Measurements from ENCODE around the gene EIF4ENIF1. TPM values are rescaled to one million over a fixed set of nuclear protein-coding genes. Genes with fewer than 3 reads are reported as not detected.
A peak's percentile ranks its signal among the peaks of the same experiment; 100 is the strongest.
"Not testable (repeated sequence)": the region's sequence is repeated elsewhere in the genome, so short reads cannot be mapped to it uniquely, and the experiment has no call there.

The EIF4ENIF1 gene
- total and polyA plus RNA-seq, 4 donors: 12.6 to 34.9 (median 22.7) TPM

- peak; percentile 63 to 80 for DNase-seq
- no peaks in the 10 kb centered on the region for H3K4me1 ChIP-seq (ENCODE audit: control insufficient read depth in 1 of 2, insufficient read depth in 2 of 2, low read length in 2 of 2)
Measured at GRCh38 chr22:31488988-31489617, 539 bp downstream of the EIF4ENIF1 start.

DNA sequence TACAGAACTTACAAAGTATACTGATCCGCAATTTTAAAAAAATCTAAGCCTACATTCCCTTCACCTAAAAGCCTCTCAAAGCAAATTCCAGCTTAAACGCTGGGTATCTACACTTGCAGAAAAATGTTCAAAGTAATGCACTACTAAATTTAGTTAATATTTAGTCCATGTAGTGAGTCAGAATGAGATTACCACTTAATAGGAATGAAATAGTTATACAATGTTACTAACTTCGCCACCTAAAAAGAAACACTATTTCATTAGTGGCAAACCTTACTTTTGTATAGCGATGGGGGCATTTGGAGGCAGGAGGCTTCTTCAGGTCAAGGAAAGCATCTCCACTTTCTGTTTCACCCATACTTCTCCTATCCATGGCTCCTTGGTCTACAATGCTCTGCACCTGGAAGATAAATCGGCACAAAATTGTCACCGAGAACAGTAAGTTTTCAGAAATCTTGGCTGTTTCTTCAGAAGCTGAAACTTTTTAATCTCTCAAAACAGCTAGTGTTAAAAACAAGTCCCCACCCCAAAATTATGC, 1.2 kb downstream of the EIF4ENIF1 start:
- Histone ChIP-seq H3K4me1 (ENCODE audit: control insufficient read depth in 1 of 2, insufficient read depth in 2 of 2, low read length in 2 of 2) (no peaks in the 10 kb centered on the region), H3K4me3 (ENCODE audit: low read length in 2 of 2) (peak overlapping the region in 1 of 2 donors; percentile 90), H3K36me3 (ENCODE audit: control insufficient read depth in 1 of 2, insufficient read depth in 2 of 2, low read length in 1 of 2) (no peaks in the 10 kb centered on the region), H3K9me3 (ENCODE audit: control insufficient read depth, low read length) (no peaks in the 10 kb centered on the region), H3K27me3 (ENCODE audit: control insufficient read depth in 1 of 2, insufficient read depth in 2 of 2, low read length in 1 of 2) (no peaks in the 10 kb centered on the region), H3K27ac (ENCODE audit: low read depth in 1 of 2, low read length in 2 of 2) (no peak overlapping the region)
- ATAC-seq (ENCODE audit: low FRiP score) (no peak), DNase-seq (no peak)
- intact Hi-C loops (cut with DNase I): no loop called here
- 69% methylated on average over 6 of the region's 6 CpGs for WGBS, 2 donors

More at GRCh38 chr22:31488988-31489617, 539 bp downstream of the EIF4ENIF1 start:
- Histone ChIP-seq H3K9me3 (ENCODE audit: control insufficient read depth, low read length) (no peaks in the 10 kb centered on the region), H3K36me3 (ENCODE audit: control insufficient read depth in 1 of 2, insufficient read depth in 2 of 2, low read length in 1 of 2) (no peaks in the 10 kb centered on the region), H3K27me3 (ENCODE audit: control insufficient read depth in 1 of 2, insufficient read depth in 2 of 2, low read length in 1 of 2) (no peaks in the 10 kb centered on the region), H3K4me3 (ENCODE audit: low read length in 2 of 2) (peak overlapping the region; percentile 90 to 96), H3K27ac (ENCODE audit: low read depth in 1 of 2, low read length in 2 of 2) (peak overlapping the region; percentile 38 to 50)
- peak; percentile 2 for ATAC-seq (ENCODE audit: low FRiP score)
- intact Hi-C loops (cut with DNase I): no loop called here
- 0 to 1% methylated on average over 38 to 61 of the region's 61 CpGs for WGBS, 2 donors

DNA sequence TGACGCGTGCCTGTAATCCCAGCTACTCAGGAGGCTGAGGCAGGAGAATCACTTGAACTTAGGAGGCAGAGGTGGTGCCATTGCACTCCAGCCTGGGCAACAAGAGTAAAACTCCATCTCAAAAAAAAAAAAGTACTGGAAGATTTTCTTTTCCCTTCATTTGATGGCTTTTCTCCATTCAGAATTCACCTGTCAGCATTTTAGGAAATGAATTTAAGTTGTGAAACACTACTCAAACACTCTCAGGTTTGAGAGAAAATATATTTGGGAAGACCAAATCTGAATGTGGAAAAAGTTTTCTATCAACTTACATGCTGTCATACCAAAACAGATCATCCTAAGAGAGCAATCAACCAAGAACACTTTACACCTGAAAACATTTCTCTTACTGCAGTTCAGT, 2.7 kb downstream of the EIF4ENIF1 start:
- H3K27me3 ChIP-seq (ENCODE audit: control insufficient read depth in 1 of 2, insufficient read depth in 2 of 2, low read length in 1 of 2): no peaks in the 10 kb centered on the region
- ATAC-seq (ENCODE audit: low FRiP score) (no peak), DNase-seq (no peak)
- no peaks in the 10 kb centered on the region for H3K4me1 ChIP-seq (ENCODE audit: control insufficient read depth in 1 of 2, insufficient read depth in 2 of 2, low read length in 2 of 2)
- 80 to 95% methylated on average over 1 to 2 of the region's 2 CpGs for WGBS, 2 donors
- H3K4me3 ChIP-seq (ENCODE audit: low read length in 2 of 2): no peak overlapping the region
- no peak overlapping the region for H3K27ac ChIP-seq (ENCODE audit: low read depth in 1 of 2, low read length in 2 of 2)
- intact Hi-C loops (cut with DNase I): no loop called here
- H3K9me3 ChIP-seq (ENCODE audit: control insufficient read depth, low read length): no peaks in the 10 kb centered on the region
- no peaks in the 10 kb centered on the region for H3K36me3 ChIP-seq (ENCODE audit: control insufficient read depth in 1 of 2, insufficient read depth in 2 of 2, low read length in 1 of 2)

- H3K27me3 ChIP-seq (ENCODE audit: control insufficient read depth in 1 of 2, insufficient read depth in 2 of 2, low read length in 1 of 2); intact Hi-C loops (cut with DNase I); H3K4me1 ChIP-seq (ENCODE audit: control insufficient read depth in 1 of 2, insufficient read depth in 2 of 2, low read length in 2 of 2); H3K9me3 ChIP-seq (ENCODE audit: control insufficient read depth, low read length); ATAC-seq (ENCODE audit: low FRiP score); DNase-seq; H3K27ac ChIP-seq (ENCODE audit: low read depth in 1 of 2, low read length in 2 of 2); H3K4me3 ChIP-seq (ENCODE audit: low read length in 2 of 2); H3K36me3 ChIP-seq (ENCODE audit: control insufficient read depth in 1 of 2, insufficient read depth in 2 of 2, low read length in 1 of 2): not testable (repeated sequence)
- 86 to 87% methylated on average over 11 of the region's 11 CpGs for WGBS, 2 donors
Measured at GRCh38 chr22:31486369-31486768, 3.3 kb downstream of the EIF4ENIF1 start.

- H3K4me1 ChIP-seq (ENCODE audit: control insufficient read depth in 1 of 2, insufficient read depth in 2 of 2, low read length in 2 of 2); H3K4me3 ChIP-seq (ENCODE audit: low read length in 2 of 2); ATAC-seq (ENCODE audit: low FRiP score); intact Hi-C loops (cut with DNase I); H3K27me3 ChIP-seq (ENCODE audit: control insufficient read depth in 1 of 2, insufficient read depth in 2 of 2, low read length in 1 of 2); H3K36me3 ChIP-seq (ENCODE audit: control insufficient read depth in 1 of 2, insufficient read depth in 2 of 2, low read length in 1 of 2); DNase-seq; H3K9me3 ChIP-seq (ENCODE audit: control insufficient read depth, low read length); H3K27ac ChIP-seq (ENCODE audit: low read depth in 1 of 2, low read length in 2 of 2): not testable (repeated sequence)
- WGBS, 2 donors: 90 to 93% methylated on average over 8 of the region's 8 CpGs
Measured at GRCh38 chr22:31482470-31482869, 7.2 kb downstream of the EIF4ENIF1 start.

GRCh38 chr22:31481129-31481528, 8.5 kb downstream of the EIF4ENIF1 start:
- Histone ChIP-seq H3K27ac (ENCODE audit: low read depth in 1 of 2, low read length in 2 of 2) (no peak overlapping the region), H3K36me3 (ENCODE audit: control insufficient read depth in 1 of 2, insufficient read depth in 2 of 2, low read length in 1 of 2) (peaks cover 0 to 3% of the 10 kb centered on the region in 2 donors), H3K27me3 (ENCODE audit: control insufficient read depth in 1 of 2, insufficient read depth in 2 of 2, low read length in 1 of 2) (no peaks in the 10 kb centered on the region), H3K9me3 (ENCODE audit: control insufficient read depth, low read length) (no peaks in the 10 kb centered on the region), H3K4me3 (ENCODE audit: low read length in 2 of 2) (no peak overlapping the region), H3K4me1 (ENCODE audit: control insufficient read depth in 1 of 2, insufficient read depth in 2 of 2, low read length in 2 of 2) (no peaks in the 10 kb centered on the region)
- ATAC-seq (ENCODE audit: low FRiP score) (no peak), DNase-seq (no peak)
- 89 to 94% methylated on average over 3 of the region's 3 CpGs for WGBS, 2 donors
- intact Hi-C loops (cut with DNase I): no loop called here

DNA sequence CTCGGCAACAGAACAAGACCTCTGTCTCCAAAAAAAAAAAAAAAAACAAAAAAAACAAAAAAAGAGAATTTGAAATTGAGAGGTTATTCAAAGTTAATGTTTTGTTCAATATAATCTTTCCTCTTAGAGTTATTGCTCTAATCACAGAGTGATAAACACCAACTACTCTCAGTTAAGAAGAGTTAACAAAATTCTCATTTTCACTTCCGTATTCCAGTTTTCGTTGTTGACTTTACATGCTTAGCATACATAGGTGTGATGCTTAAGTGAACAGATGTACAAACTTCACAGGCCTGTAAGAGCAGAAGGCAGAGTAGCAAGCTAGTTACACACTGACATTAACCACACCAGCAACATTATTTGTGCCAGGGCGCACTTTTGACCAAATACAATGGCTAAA, 12.3 kb downstream of the EIF4ENIF1 start:
- Histone ChIP-seq H3K9me3 (ENCODE audit: control insufficient read depth, low read length) (no peaks in the 10 kb centered on the region), H3K4me1 (ENCODE audit: control insufficient read depth in 1 of 2, insufficient read depth in 2 of 2, low read length in 2 of 2) (no peaks in the 10 kb centered on the region), H3K27me3 (ENCODE audit: control insufficient read depth in 1 of 2, insufficient read depth in 2 of 2, low read length in 1 of 2) (no peaks in the 10 kb centered on the region), H3K27ac (ENCODE audit: low read depth in 1 of 2, low read length in 2 of 2) (no peak overlapping the region), H3K4me3 (ENCODE audit: low read length in 2 of 2) (no peak overlapping the region), H3K36me3 (ENCODE audit: control insufficient read depth in 1 of 2, insufficient read depth in 2 of 2, low read length in 1 of 2) (peaks cover 0 to 3% of the 10 kb centered on the region in 2 donors)
- DNase-seq: no peak
- intact Hi-C loops (cut with DNase I): no loop called here
- WGBS, 2 donors: 92 to 93% methylated on average over 4 of the region's 4 CpGs
- ATAC-seq (ENCODE audit: low FRiP score): no peak

DNA sequence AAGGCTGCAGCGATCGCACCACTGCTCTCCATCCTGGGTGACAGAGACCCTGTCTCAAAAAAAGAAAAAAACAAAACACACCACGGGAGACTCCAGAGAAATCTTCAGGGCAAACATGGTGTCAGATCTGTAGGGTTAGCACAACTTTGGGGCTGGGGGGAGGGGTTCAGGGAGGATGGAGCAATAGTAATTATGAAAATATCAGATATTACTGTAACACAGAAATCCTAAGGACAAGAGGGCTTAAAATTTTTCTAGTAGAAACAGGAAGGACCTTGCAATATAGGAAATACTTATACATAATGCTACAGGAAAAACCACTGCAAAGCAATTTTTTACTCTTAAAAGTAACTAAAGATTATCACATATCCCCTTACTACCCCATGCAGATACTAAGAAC, 13.8 kb downstream of the EIF4ENIF1 start:
- Histone ChIP-seq H3K27ac (ENCODE audit: low read depth in 1 of 2, low read length in 2 of 2) (no peak overlapping the region), H3K4me3 (ENCODE audit: low read length in 2 of 2) (no peak overlapping the region), H3K9me3 (ENCODE audit: control insufficient read depth, low read length) (no peaks in the 10 kb centered on the region), H3K36me3 (ENCODE audit: control insufficient read depth in 1 of 2, insufficient read depth in 2 of 2, low read length in 1 of 2) (peaks cover 0 to 3% of the 10 kb centered on the region in 2 donors), H3K4me1 (ENCODE audit: control insufficient read depth in 1 of 2, insufficient read depth in 2 of 2, low read length in 2 of 2) (no peaks in the 10 kb centered on the region), H3K27me3 (ENCODE audit: control insufficient read depth in 1 of 2, insufficient read depth in 2 of 2, low read length in 1 of 2) (no peaks in the 10 kb centered on the region)
- ATAC-seq (ENCODE audit: low FRiP score) (no peak), DNase-seq (no peak)
- 87 to 89% methylated on average over 3 of the region's 3 CpGs for WGBS, 2 donors
- intact Hi-C loops (cut with DNase I): no loop called here

GRCh38 chr22:31474743-31475142, 14.9 kb downstream of the EIF4ENIF1 start:
- no peak overlapping the region for H3K4me3 ChIP-seq (ENCODE audit: low read length in 2 of 2)
- no peaks in the 10 kb centered on the region for H3K36me3 ChIP-seq (ENCODE audit: control insufficient read depth in 1 of 2, insufficient read depth in 2 of 2, low read length in 1 of 2)
- H3K27ac ChIP-seq (ENCODE audit: low read depth in 1 of 2, low read length in 2 of 2): no peak overlapping the region
- intact Hi-C loops (cut with DNase I): no loop called here
- ATAC-seq (ENCODE audit: low FRiP score) (no peak), DNase-seq (no peak)
- no peaks in the 10 kb centered on the region for H3K9me3 ChIP-seq (ENCODE audit: control insufficient read depth, low read length)
- H3K27me3 ChIP-seq (ENCODE audit: control insufficient read depth in 1 of 2, insufficient read depth in 2 of 2, low read length in 1 of 2): no peaks in the 10 kb centered on the region
- 84 to 89% methylated on average over 2 of the region's 2 CpGs for WGBS, 2 donors
- no peaks in the 10 kb centered on the region for H3K4me1 ChIP-seq (ENCODE audit: control insufficient read depth in 1 of 2, insufficient read depth in 2 of 2, low read length in 2 of 2)
